Measurements from ENCODE around the gene FAM20C. TPM values are rescaled to one million over a fixed set of nuclear protein-coding genes. Genes with fewer than 3 reads are reported as not detected.

Gene FAM20C
- total RNA-seq, 2 experiments from 2014 or later: not detected

GRCh38 chr7:256981-257646, 64.7 kb downstream of the FAM20C start:
- H3K4me2 ChIP-seq (ENCODE audit: low read length): no peak overlapping the region
- ChIA-PET CTCF (ENCODE audit: unreplicated experiment) (no interaction called here), POLR2A (no interaction called here)
- no TSS peak for BruUV-seq (replicated peaks)
- H3K9me2 ChIP-seq (ENCODE audit: insufficient read depth, low read length): no peaks in the 10 kb centered on the region
- H4K20me1 ChIP-seq (ENCODE audit: insufficient read depth, low read length): no peaks in the 10 kb centered on the region
- H3K27ac ChIP-seq (ENCODE audit: low read depth, low read length, poor library complexity, severe bottlenecking): no peak overlapping the region
- no peak overlapping the region for H2AFZ ChIP-seq (ENCODE audit: low read length)
- H3K36me3 ChIP-seq (ENCODE audit: insufficient read depth, low read length): no peaks in the 10 kb centered on the region
- intact Hi-C loops (cut with micrococcal nuclease; ENCODE audit: unreplicated experiment): no loop called here
- H3K9me3 ChIP-seq (ENCODE audit: low read length): peaks cover 12% of the 10 kb centered on the region
- H3K79me2 ChIP-seq (ENCODE audit: insufficient read depth, low read depth, low read length): no peaks in the 10 kb centered on the region
- no peak for DNase-seq (ENCODE audit: low spot score)
- no peak for TF ChIP-seq CTCF (conservative IDR thresholded peaks at IDR 0.05; ENCODE audit: low read length)
- TF ChIP-seq EZH2phosphoT487 (IDR thresholded peaks at IDR 0.05; ENCODE audit: borderline replicate concordance, low read depth, low read length): no peak
- no peak overlapping the region for H3K4me3 ChIP-seq (ENCODE audit: low read depth, low read length, poor library complexity, severe bottlenecking)
- no peaks in the 10 kb centered on the region for H3K4me1 ChIP-seq (ENCODE audit: insufficient read depth, low read length, poor library complexity, severe bottlenecking)

GRCh38 chr7:257647-257992, 65.2 kb downstream of the FAM20C start:
- peaks cover 2% of the 10 kb centered on the region; the same call in 1 of the 2 replicates for H3K36me3 ChIP-seq (ENCODE audit: insufficient read depth, low read length)
- no peaks in the 10 kb centered on the region for H4K20me1 ChIP-seq (ENCODE audit: insufficient read depth, low read length)
- no peak for DNase-seq (ENCODE audit: low spot score)
- intact Hi-C loops (cut with micrococcal nuclease; ENCODE audit: unreplicated experiment): no loop called here
- TF ChIP-seq CTCF (conservative IDR thresholded peaks at IDR 0.05; ENCODE audit: low read length) (no peak), EZH2phosphoT487 (IDR thresholded peaks at IDR 0.05; ENCODE audit: borderline replicate concordance, low read depth, low read length) (no peak)
- H3K4me1 ChIP-seq (ENCODE audit: insufficient read depth, low read length, poor library complexity, severe bottlenecking): no peaks in the 10 kb centered on the region
- ChIA-PET POLR2A (no interaction called here), CTCF (ENCODE audit: unreplicated experiment) (no interaction called here)
- H3K9me2 ChIP-seq (ENCODE audit: insufficient read depth, low read length): no peaks in the 10 kb centered on the region
- no peak overlapping the region for H2AFZ ChIP-seq (ENCODE audit: low read length)
- H3K79me2 ChIP-seq (ENCODE audit: insufficient read depth, low read depth, low read length): no peaks in the 10 kb centered on the region
- H3K4me2 ChIP-seq (ENCODE audit: low read length): no peak overlapping the region
- H3K9me3 ChIP-seq (ENCODE audit: low read length): peaks cover 17% of the 10 kb centered on the region
- BruUV-seq (replicated peaks): no TSS peak
- H3K4me3 ChIP-seq (ENCODE audit: low read depth, low read length, poor library complexity, severe bottlenecking): no peak overlapping the region
- no peak overlapping the region for H3K27ac ChIP-seq (ENCODE audit: low read depth, low read length, poor library complexity, severe bottlenecking)

GRCh38 chr7:258476-259190, 66.3 kb downstream of the FAM20C start:
- CTCF ChIA-PET (ENCODE audit: unreplicated experiment): no interaction called here
- no peak for DNase-seq (ENCODE audit: low spot score)
- H3K27ac ChIP-seq (ENCODE audit: low read depth, low read length, poor library complexity, severe bottlenecking): no peak overlapping the region
- no peak overlapping the region for H3K4me3 ChIP-seq (ENCODE audit: low read depth, low read length, poor library complexity, severe bottlenecking)
- POLR2A ChIA-PET: no interaction called here
- no TSS peak for BruUV-seq (replicated peaks)
- no peak overlapping the region for H3K4me2 ChIP-seq (ENCODE audit: low read length)
- peaks cover 20% of the 10 kb centered on the region for H3K9me3 ChIP-seq (ENCODE audit: low read length)
- intact Hi-C loops (cut with micrococcal nuclease; ENCODE audit: unreplicated experiment): no loop called here
- H3K79me2 ChIP-seq (ENCODE audit: insufficient read depth, low read depth, low read length): no peaks in the 10 kb centered on the region
- H3K4me1 ChIP-seq (ENCODE audit: insufficient read depth, low read length, poor library complexity, severe bottlenecking): no peaks in the 10 kb centered on the region
- no peak overlapping the region for H2AFZ ChIP-seq (ENCODE audit: low read length)
- no peaks in the 10 kb centered on the region for H3K9me2 ChIP-seq (ENCODE audit: insufficient read depth, low read length)
- H4K20me1 ChIP-seq (ENCODE audit: insufficient read depth, low read length): no peaks in the 10 kb centered on the region
- no peak for TF ChIP-seq EZH2phosphoT487 (IDR thresholded peaks at IDR 0.05; ENCODE audit: borderline replicate concordance, low read depth, low read length)
- no peak for TF ChIP-seq CTCF (conservative IDR thresholded peaks at IDR 0.05; ENCODE audit: low read length)
- H3K36me3 ChIP-seq (ENCODE audit: insufficient read depth, low read length): peaks cover 4% of the 10 kb centered on the region; the same call in 1 of the 2 replicates
